ENCODE measurements around the gene ZNF432. TPM values are rescaled to one million over a fixed set of nuclear protein-coding genes. Genes with fewer than 3 reads are reported as not detected.

The ZNF432 gene
- total RNA-seq, 6 donors from 2014 or later = 8.4 to 16.3 (median 12.8) TPM

GRCh38 chr19:52007451-52007805 lies 41.2 kb downstream of the ZNF432 start:
- DNase-seq (no peak), ATAC-seq (ENCODE audit: low FRiP score in 2 of 2) (peak in 1 of 2 donors; percentile 27)
- H3K27ac ChIP-seq = peak overlapping the region; percentile 82 to 89 (median 85)
- peak overlapping the region; percentile 35 to 90 (median 77) for H3K4me3 ChIP-seq
- no peaks in the 10 kb centered on the region for H3K27me3 ChIP-seq
- 18 to 21% methylated on average over 4 to 9 of the region's 9 CpGs for WGBS, 2 donors
- peaks cover 0 to 20% (median 8%) of the 10 kb centered on the region in 4 donors for H3K36me3 ChIP-seq
- peaks cover 0 to 33% (median 26%) of the 10 kb centered on the region in 4 donors for H3K9me3 ChIP-seq
- peaks cover 0 to 14% (median 8%) of the 10 kb centered on the region in 4 donors for H3K4me1 ChIP-seq
- no peak for TF ChIP-seq CTCF (IDR thresholded peaks at IDR 0.05)
- TF ChIP-seq EP300 (IDR thresholded peaks at IDR 0.05) = no peak
- no peak for TF ChIP-seq POLR2A (IDR thresholded peaks at IDR 0.05)
- TF ChIP-seq POLR2AphosphoS5 (IDR thresholded peaks at IDR 0.05) = no peak

GRCh38 chr19:51994048-51994644 lies 54.5 kb downstream of the ZNF432 start:
- no peaks in the 10 kb centered on the region for H3K4me1 ChIP-seq
- no peak for TF ChIP-seq EP300 (IDR thresholded peaks at IDR 0.05)
- DNase-seq = no peak
- peaks cover 27 to 64% (median 49%) of the 10 kb centered on the region in 4 donors for H3K36me3 ChIP-seq
- no peak overlapping the region for H3K27ac ChIP-seq
- H3K27me3 ChIP-seq = no peaks in the 10 kb centered on the region
- H3K9me3 ChIP-seq = peaks cover 82 to 98% (median 91%) of the 10 kb centered on the region in 4 donors
- WGBS, 2 donors = 94 to 98% methylated on average over 2 of the region's 2 CpGs
- no peak overlapping the region for H3K4me3 ChIP-seq
- ATAC-seq (ENCODE audit: low FRiP score in 2 of 2) = no peak

- 95 to 98% methylated on average over 10 of the region's 10 CpGs for WGBS, 2 donors
- H3K27me3 ChIP-seq = no peaks in the 10 kb centered on the region
- TF ChIP-seq CTCF (IDR thresholded peaks at IDR 0.05) (no peak), POLR2A (IDR thresholded peaks at IDR 0.05) (no peak), EP300 (IDR thresholded peaks at IDR 0.05) (no peak), POLR2AphosphoS5 (IDR thresholded peaks at IDR 0.05) (no peak)
- no peak for ATAC-seq (ENCODE audit: low FRiP score in 2 of 2)
- DNase-seq = no peak
- H3K4me1 ChIP-seq = no peaks in the 10 kb centered on the region
- peaks cover 22 to 57% (median 42%) of the 10 kb centered on the region in 4 donors for H3K36me3 ChIP-seq
- H3K4me3 ChIP-seq = no peak overlapping the region
- no peak overlapping the region for H3K27ac ChIP-seq
- peaks cover 80 to 98% (median 90%) of the 10 kb centered on the region in 4 donors for H3K9me3 ChIP-seq
Measured at GRCh38 chr19:51993422-51993821, 55.2 kb downstream of the ZNF432 start.

GRCh38 chr19:51986309-51987291 lies 62.0 kb downstream of the ZNF432 start, which contains the start of gene ZNF350:
Gene ZNF350 (minus strand): TSS chr19:51986840. CDS start chr19:51974360, 12,480 bp downstream.
- Histone ChIP-seq H3K4me3 (peak within 1 kb of the TSS; percentile 63 to 86 (median 78)), H3K27ac (peak within 1 kb of the TSS; percentile 75 to 88 (median 86)), H3K27me3 (no peaks in the 10 kb centered on the region), H3K4me1 (peaks cover 8 to 16% (median 8%) of the 10 kb centered on the region in 4 donors), H3K9me3 (peaks cover 34 to 68% (median 64%) of the 10 kb centered on the region in 4 donors), H3K36me3 (peaks cover 0 to 5% (median 4%) of the 10 kb centered on the region in 4 donors)
- TF ChIP-seq CTCF (IDR thresholded peaks at IDR 0.05) = no peak
- TF ChIP-seq EP300 (IDR thresholded peaks at IDR 0.05) = peak in 1 of 4 donors; percentile 67
- TF ChIP-seq POLR2AphosphoS5 (IDR thresholded peaks at IDR 0.05) = peak; percentile 89 to 90
- peak in 3 of 4 donors; percentile 28 to 50 (median 50) for TF ChIP-seq POLR2A (IDR thresholded peaks at IDR 0.05)
- ATAC-seq (ENCODE audit: low FRiP score in 2 of 2) = peak; percentile 98 to 100
- WGBS, 2 donors = 2 to 3% methylated on average over 23 to 33 of the region's 33 CpGs
- DNase-seq = peak; percentile 21 to 97

GRCh38 chr19:51983361-51983760 lies 65.3 kb downstream of the ZNF432 start:
- H3K27ac ChIP-seq = no peak overlapping the region
- H3K4me1 ChIP-seq = peaks cover 8 to 16% (median 8%) of the 10 kb centered on the region in 4 donors
- DNase-seq (no peak), ATAC-seq (ENCODE audit: low FRiP score in 2 of 2) (no peak)
- peaks cover 3 to 36% (median 18%) of the 10 kb centered on the region in 4 donors for H3K36me3 ChIP-seq
- no peak for TF ChIP-seq EP300 (IDR thresholded peaks at IDR 0.05)
- TF ChIP-seq POLR2A (IDR thresholded peaks at IDR 0.05) = no peak
- no peak for TF ChIP-seq POLR2AphosphoS5 (IDR thresholded peaks at IDR 0.05)
- TF ChIP-seq CTCF (IDR thresholded peaks at IDR 0.05) = no peak
- 93 to 99% methylated on average over 4 of the region's 4 CpGs for WGBS, 2 donors
- no peak overlapping the region for H3K4me3 ChIP-seq
- no peaks in the 10 kb centered on the region for H3K27me3 ChIP-seq
- H3K9me3 ChIP-seq = peaks cover 34 to 73% (median 69%) of the 10 kb centered on the region in 4 donors
